Spleen (tissue), 11 donors: ENCODE results near the gene LSM7. TPM values are rescaled to one million over a fixed set of nuclear protein-coding genes. Genes with fewer than 3 reads are reported as not detected.

Experiments used
- DNase-seq: peaks from one replicate; pipeline ENCODE4 v3.0.0-alpha.2; 2020
- H3K27ac ChIP-seq, 8 donors: fragments of 200-600 bp; sonication (generic) in 7 of 8; 1 replicate in 4 of 8; 2 replicates in 4 of 8; pipeline versions ENCODE4 v1.5.0 to v1.8.0; 2016 to 2021; ENCODE audit warnings: inconsistent platforms in 4 of 8, mild to moderate bottlenecking in 4 of 8, moderate library complexity in 1 of 8
- H3K27me3 ChIP-seq, 7 donors: fragments of 200-600 bp; sonication (generic) in 6 of 7; replicated peaks in 1 of 7; 1 replicate in 4 of 7; 2 replicates in 3 of 7; pipeline versions ENCODE4 v1.5.0 to v1.8.0; 2016 to 2021; ENCODE audit warnings: inconsistent platforms in 3 of 7, mild to moderate bottlenecking in 1 of 7
- H3K36me3 ChIP-seq, 6 donors: fragments of 200-600 bp; sonication (generic) in 5 of 6; 1 replicate in 4 of 6; 2 replicates in 2 of 6; pipeline versions ENCODE4 v1.5.0 to v1.8.0; 2016 to 2021; ENCODE audit warnings: inconsistent platforms in 2 of 6
- H3K4me1 ChIP-seq, 6 donors: fragments of 200-600 bp; sonication (generic) in 5 of 6; 1 replicate in 3 of 6; 2 replicates in 3 of 6; pipeline versions ENCODE4 v1.5.0 to v1.8.0; 2016 to 2021; ENCODE audit warnings: inconsistent platforms in 3 of 6
- H3K4me3 ChIP-seq, 8 donors: fragments of 200-600 bp; sonication (generic) in 7 of 8; 1 replicate in 4 of 8; 2 replicates in 4 of 8; pipeline versions ENCODE4 v1.5.0 to v1.8.0; 2016 to 2021; ENCODE audit warnings: inconsistent platforms in 4 of 8, mild to moderate bottlenecking in 4 of 8, moderate library complexity in 2 of 8
- H3K9me3 ChIP-seq, 8 donors: fragments of 200-600 bp; sonication (generic) in 7 of 8; 1 replicate in 4 of 8; 2 replicates in 4 of 8; pipeline versions ENCODE4 v1.5.0 to v1.8.0; 2016 to 2021; ENCODE audit warnings: inconsistent platforms in 4 of 8
- CTCF ChIP-seq, 11 experiments: fragments of 200-600 bp in 7 of 11; fragments of 450-650 bp in 4 of 11; sonication (generic) in 4 of 11; IDR thresholded peaks in 8 of 11; conservative IDR thresholded peaks in 3 of 11; 1 replicate in 7 of 11; 2 replicates in 4 of 11; pipeline versions ENCODE4 v1.4.0 to v1.8.0; 2016 to 2021; ENCODE audit warnings: antibody characterized with exemption in 11 of 11, inconsistent platforms in 4 of 11, mild to moderate bottlenecking in 1 of 11
- POLR2A ChIP-seq, 3 donors: fragments of 450-650 bp; IDR thresholded peaks; one replicate each; pipeline ENCODE4 v1.5.1; 2017; ENCODE audit warnings: antibody characterized with exemption in 3 of 3, mild to moderate bottlenecking in 1 of 3
- POLR2AphosphoS5 ChIP-seq, 3 donors: sonication (generic); formaldehyde crosslinking; IDR thresholded peaks; one replicate each; pipeline ENCODE4 v1.5.1; 2017; ENCODE audit warnings: antibody characterized with exemption in 3 of 3
- WGBS, 5 donors: extraction: QIAGEN DNeasy Blood & Tissue Kit in 3 of 5; methylation state at CpG; one replicate each; pipeline versions ENCODE4 v1.1.5 to v1.1.7; 2013 to 2018; 5-methylcytosine and 5-hydroxymethylcytosine counted together
- intact Hi-C: fragments of 100-400 bp; cut with DNase I; formaldehyde crosslinking; loops from one replicate; pipeline ENCODE4 v1.15.0; 2023; ENCODE audit warnings: low total_unique reads
- polyA plus RNA-seq, 3 donors: library from polyadenylated mRNA; stranded (reverse); fragments of 200-250 nt; gene quantifications; one replicate each; pipeline ENCODE4 v1.2.1, GENCODE V29; 2013
- total RNA-seq, 7 donors: library from RNA; depleted of rRNA in 3 of 7; stranded (reverse); fragments of >200 nt in 3 of 7; fragmentation: NEBNext Ultra II Directional in 4 of 7; extraction: Animal tissue kit (Norgen Biotek cat#: 25700) in 4 of 7; gene quantifications; one replicate each; pipeline versions ENCODE4 v1.1.0 to v1.2.1, GENCODE V29; 2016 to 2021
- donor health status: healthy with polysubstance abuse.
- donor health status: DM: no; HTN: no; CAD: no; lungs with moderate emphysema.
- donor health status: DM: no; HTN: no; CAD: no.
- donor health status: Bipolar disorder and iron deficiency.
- donor health status: healthy.
- donor health status: DM: no; HTN: no; CAD: no.
- donor health status: DM: yes; HTN: yes; CAD: no.

LSM7 gene
- total and polyA plus RNA-seq, 10 donors, result 60.7 to 524 (median 111) TPM

- 89 to 95% (median 92%) methylated on average over 20 to 33 of the region's 33 CpGs for WGBS, 5 donors
- Histone ChIP-seq H3K4me1 (peaks cover 30 to 98% (median 65%) of the 10 kb centered on the region in 6 donors), H3K27me3 (no peaks in the 10 kb centered on the region), H3K36me3 (peaks cover 0 to 54% (median 18%) of the 10 kb centered on the region in 6 donors), H3K27ac (peak overlapping the region in 3 of 8 donors; percentile 1 to 24 (median 14)), H3K4me3 (no peak overlapping the region), H3K9me3 (no peaks in the 10 kb centered on the region)
- intact Hi-C loops, result no loop called here
- DNase-seq, result no peak
- peak; percentile 42 to 73 (median 45) for TF ChIP-seq POLR2AphosphoS5 (IDR thresholded peaks at IDR 0.05)
- no peak for TF ChIP-seq POLR2A (IDR thresholded peaks at IDR 0.05)
Measured at GRCh38 chr19:2278459-2279158, 49.8 kb downstream of the LSM7 start.

- Histone ChIP-seq H3K27me3 (no peaks in the 10 kb centered on the region), H3K9me3 (no peaks in the 10 kb centered on the region), H3K4me3 (no peak overlapping the region), H3K27ac (peak overlapping the region in 2 of 8 donors; percentile 21 to 98), H3K36me3 (peaks cover 0 to 69% (median 30%) of the 10 kb centered on the region in 6 donors), H3K4me1 (peaks cover 37 to 98% (median 67%) of the 10 kb centered on the region in 6 donors)
- intact Hi-C loops, result no loop called here
- 67 to 84% (median 76%) methylated on average over 9 of the region's 9 CpGs for WGBS, 5 donors
- no peak for DNase-seq
- TF ChIP-seq POLR2AphosphoS5 (IDR thresholded peaks at IDR 0.05), result no peak
- TF ChIP-seq POLR2A (IDR thresholded peaks at IDR 0.05), result no peak
- no peak for TF ChIP-seq CTCF (IDR thresholded peaks at IDR 0.05 in 8 of 11, conservative IDR thresholded peaks at IDR 0.05 in 3 of 11)
Measured at GRCh38 chr19:2277138-2277537, 51.2 kb downstream of the LSM7 start.

- no peak for TF ChIP-seq CTCF (IDR thresholded peaks at IDR 0.05 in 8 of 11, conservative IDR thresholded peaks at IDR 0.05 in 3 of 11)
- peak in 2 of 3 donors; percentile 4 to 78 for TF ChIP-seq POLR2AphosphoS5 (IDR thresholded peaks at IDR 0.05)
- TF ChIP-seq POLR2A (IDR thresholded peaks at IDR 0.05), result no peak
- no peaks in the 10 kb centered on the region for H3K27me3 ChIP-seq
- WGBS, 5 donors, result 93 to 96% (median 95%) methylated on average over 19 to 28 of the region's 28 CpGs
- H3K4me3 ChIP-seq, result no peak overlapping the region
- H3K9me3 ChIP-seq, result no peaks in the 10 kb centered on the region
- peaks cover 40 to 98% (median 68%) of the 10 kb centered on the region in 6 donors for H3K4me1 ChIP-seq
- H3K27ac ChIP-seq, result peak overlapping the region in 4 of 8 donors; percentile 48 to 100 (median 86)
- intact Hi-C loops, result no loop called here
- DNase-seq, result no peak
- H3K36me3 ChIP-seq, result peaks cover 0 to 75% (median 36%) of the 10 kb centered on the region in 6 donors
Measured at GRCh38 chr19:2276429-2276986, 51.9 kb downstream of the LSM7 start.

GRCh38 chr19:2275588-2276428 is 52.6 kb downstream of the LSM7 start:
- peak overlapping the region in 1 of 8 donors; percentile 21 for H3K4me3 ChIP-seq
- TF ChIP-seq CTCF (IDR thresholded peaks at IDR 0.05 in 8 of 11, conservative IDR thresholded peaks at IDR 0.05 in 3 of 11) (peak in 1 of 11 experiments; percentile 6), POLR2A (IDR thresholded peaks at IDR 0.05) (no peak), POLR2AphosphoS5 (IDR thresholded peaks at IDR 0.05) (peak; percentile 31 to 67 (median 33))
- H3K36me3 ChIP-seq, result peaks cover 0 to 80% (median 40%) of the 10 kb centered on the region in 6 donors
- H3K27me3 ChIP-seq, result no peaks in the 10 kb centered on the region
- intact Hi-C loops, result no loop called here
- 82 to 92% (median 86%) methylated on average over 51 to 74 of the region's 74 CpGs for WGBS, 5 donors
- H3K27ac ChIP-seq, result peak overlapping the region in 6 of 8 donors; percentile 22 to 100 (median 62)
- peak; percentile 84 for DNase-seq
- H3K9me3 ChIP-seq, result no peaks in the 10 kb centered on the region
- H3K4me1 ChIP-seq, result peaks cover 43 to 100% (median 72%) of the 10 kb centered on the region in 6 donors
